Lung microvascular endothelial cell (primary cell): Measurements from ENCODE around the gene DNAJB1. TPM values are rescaled to one million over a fixed set of nuclear protein-coding genes. Genes with fewer than 3 reads are reported as not detected.
"Not testable (repeated sequence)": the region's sequence is repeated elsewhere in the genome, so short reads cannot be mapped to it uniquely, and the experiment has no call there.

ENCODE experiments used
- DNase-seq, 2 donors: peaks; one replicate each; pipeline versions ENCODE4 v3.0.0 to v3.0.0-alpha.2; 2010; ENCODE audit warnings: low read depth in 2 of 2
- total RNA-seq: library from RNA; depleted of rRNA; stranded (reverse); fragments of >200 nt; gene quantifications from 2 replicates; pipeline ENCODE4 v1.2.1, GENCODE V29; 2014

The DNAJB1 gene
- total RNA-seq, 1 donor from 2014 or later = 28.4 TPM

DNA sequence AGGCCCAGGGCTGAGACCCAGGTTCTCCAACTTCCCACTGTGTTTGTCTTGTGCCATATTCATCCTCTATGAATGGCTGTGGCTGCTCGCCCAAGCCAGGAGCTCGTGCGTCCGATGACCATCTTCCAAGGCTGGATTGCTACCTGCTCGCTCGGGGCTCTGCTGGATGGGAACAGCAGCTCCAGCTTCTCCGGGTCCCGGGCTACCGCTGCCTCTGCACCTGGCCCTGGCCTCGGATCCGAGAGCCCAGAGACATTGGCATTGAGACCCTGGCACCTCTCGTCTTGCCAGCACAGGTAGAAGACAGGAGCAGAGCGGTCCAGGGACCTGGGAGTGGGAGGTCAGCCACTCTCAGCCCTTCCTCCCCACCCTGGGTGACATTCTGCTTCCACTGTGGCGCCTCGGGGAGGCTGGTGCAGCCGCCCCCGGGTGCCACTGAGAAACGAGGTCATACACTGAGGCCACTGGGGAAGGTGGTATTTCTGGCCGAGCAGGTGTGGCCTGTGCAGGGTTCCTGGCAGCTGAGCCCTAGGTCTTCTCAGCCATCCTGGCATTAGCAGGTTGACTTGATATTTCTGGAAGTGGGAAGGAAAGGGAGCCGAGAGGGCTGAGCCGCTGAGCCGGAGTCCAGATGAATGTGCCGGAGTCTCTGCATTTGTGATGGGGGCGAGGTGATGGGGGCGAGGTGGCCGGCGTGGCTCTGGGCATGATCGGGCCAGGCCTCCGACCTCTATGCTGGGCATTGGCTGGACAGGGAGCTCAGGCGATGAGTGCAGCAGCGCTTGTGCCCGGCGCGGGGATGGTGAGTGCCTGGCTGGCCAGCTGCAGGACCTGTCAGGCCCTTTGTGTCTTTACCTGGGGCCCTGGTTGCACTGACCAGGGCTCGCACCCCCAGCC lies 35.1 kb upstream of the DNAJB1 start:
- DNase-seq = no peak

DNA sequence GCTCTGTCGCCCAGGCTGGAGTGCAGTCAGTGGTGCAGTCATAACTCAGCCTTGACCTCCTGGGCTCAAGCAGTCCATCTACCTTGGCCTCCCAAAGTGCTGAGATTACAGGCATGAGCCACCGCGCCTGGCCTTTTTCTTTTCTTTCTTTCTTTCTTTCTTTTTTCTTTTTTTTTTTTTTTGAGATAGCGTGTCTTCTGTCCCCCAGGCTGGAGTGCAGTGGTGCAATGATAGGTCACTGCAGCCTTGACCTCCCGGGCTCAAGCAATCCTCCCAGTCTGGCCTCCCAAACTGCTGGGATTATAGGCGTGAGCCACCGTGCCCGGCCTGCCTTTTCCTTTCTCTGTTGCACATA lies 33.8 kb upstream of the DNAJB1 start:
- DNase-seq = not testable (repeated sequence)

- peak in 1 of 2 donors; percentile 45 for DNase-seq
Observed at GRCh38 chr19:14551134-14552005, 33.2 kb upstream of the DNAJB1 start.

DNA sequence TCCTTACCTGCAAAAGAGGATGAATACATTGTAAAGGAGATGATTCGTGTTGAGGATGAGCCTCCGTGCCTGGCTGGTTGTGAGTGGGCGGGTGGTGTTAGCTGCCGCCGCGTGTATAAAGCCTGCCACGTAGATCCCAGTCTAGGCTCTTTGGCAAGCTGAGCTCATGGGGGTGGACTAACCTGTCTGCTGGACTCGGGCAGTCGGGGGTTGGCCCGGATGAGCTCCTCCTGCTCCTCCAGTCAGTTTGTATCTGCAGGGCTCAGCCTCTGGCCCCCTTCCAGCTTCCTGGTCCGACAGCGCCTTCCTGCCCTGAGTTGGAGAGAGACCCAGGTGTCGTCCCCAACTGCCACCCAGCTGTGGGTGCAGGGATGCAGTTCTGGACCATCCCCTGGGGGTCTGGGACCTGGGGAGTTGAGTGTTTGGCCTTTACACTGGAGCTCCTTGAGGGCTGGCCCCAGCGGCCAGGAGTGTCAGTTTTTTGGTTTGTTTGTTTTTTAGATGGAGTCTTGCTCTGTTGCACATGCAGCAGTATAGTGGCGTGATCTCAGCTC lies 32.1 kb upstream of the DNAJB1 start:
- DNase-seq = peak; percentile 22 to 42

- DNase-seq = no peak
Observed at GRCh38 chr19:14545716-14546082, 27.5 kb upstream of the DNAJB1 start.

DNA sequence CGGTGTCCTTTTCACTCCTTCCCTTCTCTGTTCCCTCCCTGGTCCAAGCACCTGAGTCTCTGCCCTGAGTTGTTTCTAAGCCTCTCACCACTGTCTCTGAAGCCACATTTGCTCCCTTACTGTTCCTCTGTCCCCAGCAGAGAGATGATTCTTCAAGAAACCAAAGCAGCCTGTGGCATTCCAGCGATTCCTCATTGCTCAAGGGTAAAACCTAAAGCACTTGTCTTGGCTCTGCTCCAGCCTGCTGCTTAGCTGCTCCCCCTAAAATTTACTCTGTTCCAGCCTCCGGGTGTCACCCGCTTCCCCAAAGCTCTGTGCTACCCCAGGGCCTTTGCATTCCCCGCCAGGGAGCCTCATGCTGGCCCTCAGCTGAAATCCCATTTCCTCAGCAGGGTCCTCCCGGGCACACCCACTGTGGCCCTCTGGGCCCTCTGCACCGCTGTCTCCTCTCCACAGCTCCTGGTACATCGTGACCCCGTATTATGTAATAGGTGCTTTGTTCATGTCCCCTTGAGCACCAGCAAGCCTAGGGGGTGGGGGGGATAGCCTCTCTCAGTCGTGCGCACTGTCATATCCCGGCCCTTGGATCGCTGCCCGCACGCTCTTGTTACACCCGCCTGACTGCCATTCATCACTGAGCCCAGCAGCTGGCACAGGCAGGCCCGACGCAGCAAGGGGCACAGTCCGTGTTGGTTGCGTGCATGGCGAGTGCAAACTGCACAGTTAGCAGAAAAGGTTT lies 26.9 kb upstream of the DNAJB1 start:
- no peak for DNase-seq

DNA sequence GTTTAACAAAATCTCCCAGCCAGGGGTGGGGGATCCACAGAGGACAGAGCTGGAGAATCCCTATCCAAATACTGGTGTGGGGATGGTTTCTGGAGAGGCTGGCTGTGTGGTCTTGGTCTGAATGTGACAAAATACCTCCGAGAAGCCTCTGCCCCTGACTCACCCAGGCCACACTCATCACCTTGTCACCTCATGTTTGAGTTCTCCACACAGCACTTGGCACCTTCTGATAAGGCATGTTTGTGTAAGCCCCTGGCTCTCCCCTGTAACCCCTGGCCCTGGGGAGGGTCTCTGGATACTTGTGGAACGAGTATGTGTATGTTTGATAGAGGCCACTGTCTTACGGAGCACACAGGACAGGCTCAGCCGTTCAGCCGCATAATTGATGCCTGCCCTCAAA lies 25.9 kb upstream of the DNAJB1 start:
- DNase-seq = no peak

DNA sequence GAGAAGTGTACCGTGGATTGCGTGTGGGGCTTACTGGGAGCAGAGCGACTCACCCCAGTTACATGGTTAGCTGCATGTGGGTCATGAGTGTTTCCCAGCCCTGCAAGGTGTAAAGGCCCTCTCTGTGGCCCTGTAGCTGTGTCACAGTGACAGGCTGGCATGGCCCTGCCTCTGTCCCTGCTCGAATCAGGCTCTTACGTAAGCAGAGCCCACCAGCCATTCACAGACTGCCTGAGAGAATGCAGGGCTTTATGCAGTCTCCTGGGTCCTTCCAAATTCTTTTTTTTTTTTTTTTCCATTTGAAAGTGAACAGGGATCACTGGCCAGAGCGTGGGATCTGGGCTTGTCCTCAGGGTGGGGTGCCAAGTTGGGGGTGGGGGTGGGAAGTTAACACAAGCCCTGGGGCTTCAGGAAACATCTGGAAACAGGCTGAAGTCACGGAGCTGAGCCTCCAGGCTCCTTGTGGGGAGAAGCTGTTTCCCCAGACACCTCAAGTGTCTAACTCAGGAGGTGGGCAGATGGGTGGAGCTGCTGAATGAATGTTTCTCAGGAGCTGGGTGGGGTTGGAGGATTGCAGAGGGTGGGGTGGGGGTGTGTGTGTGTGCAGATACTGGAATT lies 24.6 kb upstream of the DNAJB1 start:
- DNase-seq = peak; percentile 13 to 27

GRCh38 chr19:14541979-14542378 lies 23.8 kb upstream of the DNAJB1 start:
- DNase-seq = not testable (repeated sequence)

GRCh38 chr19:14540741-14541525 lies 22.7 kb upstream of the DNAJB1 start:
- DNase-seq = no peak

DNA sequence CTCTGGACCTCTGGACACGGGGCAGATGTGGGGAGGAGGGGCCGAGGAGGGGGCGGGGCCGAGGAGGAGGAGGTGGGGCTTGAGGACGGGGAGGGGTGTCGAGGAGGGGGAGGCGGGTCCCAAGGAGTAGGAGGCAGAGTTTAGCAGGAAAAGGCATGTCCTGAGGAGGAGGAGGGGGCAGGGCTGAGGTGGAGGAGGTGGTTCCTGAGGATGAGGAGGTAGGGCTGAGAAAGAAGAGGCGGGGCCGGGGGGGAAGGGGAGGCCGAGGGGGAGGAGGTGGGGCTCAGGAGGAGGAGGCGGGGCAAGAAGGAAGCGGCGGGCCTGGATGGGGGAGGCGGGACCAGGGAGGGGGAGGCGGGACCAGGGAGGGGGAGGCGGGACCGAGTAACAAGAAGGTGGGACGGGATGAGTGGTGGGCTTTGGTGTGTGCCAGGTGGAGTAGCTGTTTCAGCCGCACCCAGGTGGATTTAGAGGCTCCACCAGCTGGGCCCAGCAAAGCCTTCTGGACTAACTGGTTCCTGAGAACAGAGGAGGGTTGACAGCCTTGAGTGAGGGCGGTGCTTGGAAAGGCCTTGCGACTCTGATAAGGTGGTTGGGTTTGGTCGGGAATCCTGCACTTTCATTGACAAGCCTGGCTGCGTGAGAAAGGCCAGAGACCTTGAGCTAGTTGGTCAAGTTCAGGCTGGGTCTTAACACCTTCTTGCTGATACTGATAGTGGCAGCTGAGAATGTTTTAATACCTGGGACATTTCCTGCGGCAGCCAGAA lies 18.9 kb upstream of the DNAJB1 start:
- DNase-seq = peak in 1 of 2 donors; percentile 93

GRCh38 chr19:14533450-14533849 lies 15.3 kb upstream of the DNAJB1 start:
- no peak for DNase-seq

GRCh38 chr19:14530506-14530905 lies 12.3 kb upstream of the DNAJB1 start:
- DNase-seq = no peak

DNA sequence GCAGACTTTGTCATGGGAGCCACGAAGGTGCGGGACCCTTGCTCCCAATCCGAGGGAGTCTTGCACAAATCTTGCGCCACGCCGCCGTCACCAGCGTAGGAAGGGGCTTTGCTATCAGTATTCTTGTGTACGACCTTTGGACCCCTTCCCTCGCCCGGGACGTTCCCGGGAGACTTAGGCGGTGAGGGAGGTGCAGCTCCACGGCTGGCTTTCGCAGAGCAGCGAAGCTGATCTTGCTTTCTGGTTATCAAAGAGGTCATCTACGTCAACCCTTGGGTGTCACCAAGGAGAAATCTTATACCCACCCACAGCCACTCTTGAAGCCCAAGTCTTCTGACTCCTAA lies 11.8 kb upstream of the DNAJB1 start:
- no peak for DNase-seq

DNA sequence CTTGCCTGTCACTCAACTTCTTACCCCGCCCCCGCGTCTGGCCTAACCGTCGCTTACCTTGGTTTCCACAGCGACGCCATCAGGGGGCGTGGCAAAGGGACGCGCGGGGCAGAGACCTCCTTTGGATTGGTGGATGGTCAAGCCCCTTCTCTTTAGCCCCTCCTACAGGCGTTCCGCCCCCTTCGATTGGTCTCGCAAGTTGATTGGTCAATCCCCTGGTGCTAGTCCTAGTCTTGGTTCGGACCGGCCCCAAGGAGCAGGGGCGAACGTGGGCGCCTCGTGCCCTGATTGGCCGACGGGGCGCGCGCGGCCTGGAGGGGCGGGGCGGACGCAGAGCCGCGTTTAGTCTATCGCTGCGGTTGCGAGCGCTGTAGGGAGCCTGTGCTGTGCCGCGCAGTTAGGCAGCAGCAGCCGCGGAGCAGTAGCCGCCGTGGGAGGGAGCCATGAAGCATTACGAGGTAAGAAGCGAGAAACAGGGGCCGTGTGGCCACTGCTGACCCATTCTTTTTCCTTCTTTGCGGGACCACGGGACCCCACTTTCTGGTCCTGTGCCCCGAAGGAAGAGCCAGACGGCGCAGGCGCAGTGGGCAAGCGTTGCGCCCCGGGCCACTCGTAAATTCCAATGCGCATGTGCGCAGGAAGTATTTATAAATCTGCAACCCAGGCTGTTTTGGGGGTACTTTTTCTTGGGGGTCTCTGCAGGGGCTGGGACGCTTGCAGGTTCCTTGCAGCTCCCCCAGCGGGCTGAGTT lies 11.2 kb upstream of the DNAJB1 start, which contains the start of gene TECR:
Gene TECR (plus strand): TSS at position 341 of the 751 bp plus-strand sequence. CDS start 103 bp downstream, at position 444.
- DNase-seq = peak; percentile 100

DNA sequence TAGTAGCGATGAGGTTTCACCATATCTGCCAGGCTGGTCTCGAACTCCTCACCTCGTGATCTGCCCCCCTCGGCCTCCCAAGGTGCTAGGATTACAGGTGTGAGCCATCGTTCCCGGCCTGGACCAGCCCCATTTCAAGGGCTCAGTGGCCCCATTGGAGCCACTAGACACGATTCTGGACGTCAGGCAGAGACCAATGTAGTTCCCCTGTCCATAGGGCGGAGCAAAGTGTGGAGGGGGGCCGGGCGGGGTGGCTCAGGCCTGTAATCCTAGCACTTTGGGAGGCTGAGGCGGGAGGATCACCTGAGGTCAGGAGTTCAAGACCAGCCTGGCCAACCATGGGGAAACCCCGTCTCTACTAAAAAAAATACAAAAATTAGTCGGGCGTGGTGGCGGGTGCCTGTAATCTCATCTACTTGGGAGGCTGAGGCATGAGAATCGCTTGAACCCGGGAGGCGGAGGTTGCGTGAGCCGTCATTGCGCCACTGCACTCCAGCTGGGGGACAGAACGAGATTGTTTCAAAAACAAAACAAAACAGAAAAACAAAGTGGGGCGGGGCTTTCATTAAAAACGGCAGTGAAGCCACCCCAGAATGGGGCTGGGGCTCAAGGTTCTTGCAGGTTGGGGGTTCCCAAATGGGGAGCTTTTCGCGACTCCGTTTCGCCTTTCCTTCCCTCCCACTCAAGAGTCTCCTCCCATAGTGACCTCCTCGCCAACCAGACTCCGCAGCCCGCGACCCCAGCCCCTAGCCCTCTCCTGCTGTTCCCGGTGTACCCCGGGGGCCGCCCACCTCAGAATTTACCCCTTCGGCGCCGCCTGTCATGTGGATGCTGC lies 10.4 kb upstream of the DNAJB1 start:
- DNase-seq = no peak

GRCh38 chr19:14526423-14526822 lies 8.2 kb upstream of the DNAJB1 start:
- DNase-seq = no peak

DNA sequence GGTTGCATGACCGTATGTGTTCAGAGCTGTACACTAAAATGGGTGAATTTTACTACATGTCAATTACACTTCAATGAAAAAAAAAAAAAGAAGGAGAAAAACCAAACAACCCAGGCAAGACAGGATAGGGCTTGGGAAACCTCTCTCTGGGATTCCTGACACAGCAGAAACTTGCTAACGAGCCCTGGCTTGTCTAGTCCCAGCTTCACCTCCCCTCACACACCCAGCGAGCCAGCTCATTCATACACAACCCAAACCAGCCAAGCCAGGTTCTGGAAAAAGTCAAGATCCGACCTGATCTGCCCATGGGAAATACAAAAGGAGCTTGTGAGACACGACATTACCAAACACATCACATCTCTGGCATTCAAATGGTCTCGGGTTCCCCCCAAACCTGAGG lies 7.5 kb upstream of the DNAJB1 start:
- no peak for DNase-seq
